ENCODE measurements around the gene NCK2. TPM values are rescaled to one million over a fixed set of nuclear protein-coding genes. Genes with fewer than 3 reads are reported as not detected.
A peak's percentile ranks its signal among the peaks of the same experiment; 100 is the strongest.

Gene NCK2
- total and polyA plus RNA-seq, 12 donors, result 18.5 to 45.1 (median 29.0) TPM

DNA sequence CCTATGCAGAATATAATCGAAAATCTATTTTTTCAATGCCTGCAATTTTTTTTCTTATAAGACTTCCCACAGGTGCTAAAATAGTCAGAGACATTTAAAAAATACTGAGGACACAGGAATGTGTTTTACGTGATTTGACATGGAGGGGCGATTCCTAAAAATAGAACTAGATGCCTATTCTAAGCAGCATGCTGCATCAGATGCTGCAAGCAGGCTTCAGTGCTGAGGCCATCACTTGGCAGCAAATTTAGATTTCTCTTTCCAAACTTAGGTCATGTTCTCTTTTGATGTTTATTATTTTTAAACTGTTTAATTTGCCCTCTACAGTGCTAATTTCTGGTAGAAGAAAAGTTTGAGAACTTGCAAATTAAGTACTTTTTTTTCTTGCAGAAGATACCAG lies 43.7 kb upstream of the NCK2 start:
- peak in 5 of 8 donors; percentile 38 to 80 (median 62) for ATAC-seq
- Histone ChIP-seq H3K27me3 (no peaks in the 10 kb centered on the region), H3K9me3 (peaks cover 0 to 10% (median 0%) of the 10 kb centered on the region in 11 donors), H3K4me1 (peaks cover 0 to 37% (median 21%) of the 10 kb centered on the region in 9 donors), H3K27ac (peak overlapping the region in 3 of 10 donors; percentile 19 to 38 (median 30)), H3K4me3 (no peak overlapping the region), H3K36me3 (no peaks in the 10 kb centered on the region)
- DNase-seq, result no peak
- WGBS, 2 donors, result 51 to 61% methylated on average over 3 of the region's 3 CpGs
- intact Hi-C loops (cut with DNase I), result no loop called here
- TF ChIP-seq, protein P1, sequence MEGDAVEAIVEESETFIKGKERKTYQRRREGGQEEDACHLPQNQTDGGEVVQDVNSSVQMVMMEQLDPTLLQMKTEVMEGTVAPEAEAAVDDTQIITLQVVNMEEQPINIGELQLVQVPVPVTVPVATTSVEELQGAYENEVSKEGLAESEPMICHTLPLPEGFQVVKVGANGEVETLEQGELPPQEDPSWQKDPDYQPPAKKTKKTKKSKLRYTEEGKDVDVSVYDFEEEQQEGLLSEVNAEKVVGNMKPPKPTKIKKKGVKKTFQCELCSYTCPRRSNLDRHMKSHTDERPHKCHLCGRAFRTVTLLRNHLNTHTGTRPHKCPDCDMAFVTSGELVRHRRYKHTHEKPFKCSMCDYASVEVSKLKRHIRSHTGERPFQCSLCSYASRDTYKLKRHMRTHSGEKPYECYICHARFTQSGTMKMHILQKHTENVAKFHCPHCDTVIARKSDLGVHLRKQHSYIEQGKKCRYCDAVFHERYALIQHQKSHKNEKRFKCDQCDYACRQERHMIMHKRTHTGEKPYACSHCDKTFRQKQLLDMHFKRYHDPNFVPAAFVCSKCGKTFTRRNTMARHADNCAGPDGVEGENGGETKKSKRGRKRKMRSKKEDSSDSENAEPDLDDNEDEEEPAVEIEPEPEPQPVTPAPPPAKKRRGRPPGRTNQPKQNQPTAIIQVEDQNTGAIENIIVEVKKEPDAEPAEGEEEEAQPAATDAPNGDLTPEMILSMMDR (IDR thresholded peaks at IDR 0.05), result no peak

DNA sequence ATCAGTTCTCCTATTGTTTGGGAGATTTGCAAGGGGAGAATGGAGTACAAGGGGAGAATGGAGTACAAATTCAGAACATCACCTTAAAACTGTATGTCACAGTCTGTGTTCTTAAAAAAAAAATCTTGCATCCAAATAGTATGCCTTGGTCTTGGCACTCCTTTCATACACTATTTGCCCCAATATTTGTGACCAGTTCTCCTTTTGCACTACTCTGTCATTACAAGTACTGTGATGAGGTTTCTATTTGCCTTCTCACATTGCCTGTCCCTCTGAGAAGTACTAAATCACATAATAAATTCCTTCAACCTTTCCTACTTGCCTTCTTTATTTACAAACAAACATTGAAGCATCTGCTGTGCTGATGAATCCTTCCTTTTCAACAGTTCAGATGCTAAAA lies 36.0 kb upstream of the NCK2 start:
- ATAC-seq, result no peak

DNA sequence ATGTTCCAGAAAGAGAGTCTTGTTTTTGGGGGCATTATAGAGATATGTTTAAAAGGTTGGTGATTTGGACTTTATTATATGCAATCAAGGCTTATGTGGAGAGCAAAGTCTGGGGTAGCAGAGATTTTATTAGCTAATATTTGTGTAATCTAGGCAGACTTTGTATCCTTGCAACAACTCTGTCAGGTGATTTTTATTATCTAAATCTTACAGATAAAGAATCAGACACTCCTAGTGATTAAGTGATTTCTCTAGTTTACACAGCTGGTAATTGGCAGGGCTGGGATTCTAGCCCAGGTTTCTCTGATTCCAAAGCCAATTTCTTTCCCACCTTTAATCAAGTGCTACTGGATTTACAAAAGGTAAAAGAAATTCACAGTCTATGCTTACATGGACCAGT lies 33.3 kb upstream of the NCK2 start:
- Histone ChIP-seq H3K4me3 (no peak overlapping the region), H3K4me1 (no peaks in the 10 kb centered on the region), H3K27ac (no peak overlapping the region), H3K27me3 (no peaks in the 10 kb centered on the region), H3K9me3 (no peaks in the 10 kb centered on the region), H3K36me3 (no peaks in the 10 kb centered on the region)
- TF ChIP-seq, protein P1 (IDR thresholded peaks at IDR 0.05), result no peak
- ATAC-seq (no peak), DNase-seq (no peak)
- intact Hi-C loops (cut with DNase I), result no loop called here

More for the DNA sequence above, 36.0 kb upstream of the NCK2 start:
- intact Hi-C loops (cut with DNase I), result no loop called here
- no peak for DNase-seq
- Histone ChIP-seq H3K27me3 (no peaks in the 10 kb centered on the region), H3K36me3 (no peaks in the 10 kb centered on the region), H3K27ac (no peak overlapping the region), H3K4me3 (no peak overlapping the region), H3K4me1 (no peaks in the 10 kb centered on the region), H3K9me3 (peaks cover 0 to 10% (median 0%) of the 10 kb centered on the region in 11 donors)
- TF ChIP-seq, protein P1 (IDR thresholded peaks at IDR 0.05), result no peak

DNA sequence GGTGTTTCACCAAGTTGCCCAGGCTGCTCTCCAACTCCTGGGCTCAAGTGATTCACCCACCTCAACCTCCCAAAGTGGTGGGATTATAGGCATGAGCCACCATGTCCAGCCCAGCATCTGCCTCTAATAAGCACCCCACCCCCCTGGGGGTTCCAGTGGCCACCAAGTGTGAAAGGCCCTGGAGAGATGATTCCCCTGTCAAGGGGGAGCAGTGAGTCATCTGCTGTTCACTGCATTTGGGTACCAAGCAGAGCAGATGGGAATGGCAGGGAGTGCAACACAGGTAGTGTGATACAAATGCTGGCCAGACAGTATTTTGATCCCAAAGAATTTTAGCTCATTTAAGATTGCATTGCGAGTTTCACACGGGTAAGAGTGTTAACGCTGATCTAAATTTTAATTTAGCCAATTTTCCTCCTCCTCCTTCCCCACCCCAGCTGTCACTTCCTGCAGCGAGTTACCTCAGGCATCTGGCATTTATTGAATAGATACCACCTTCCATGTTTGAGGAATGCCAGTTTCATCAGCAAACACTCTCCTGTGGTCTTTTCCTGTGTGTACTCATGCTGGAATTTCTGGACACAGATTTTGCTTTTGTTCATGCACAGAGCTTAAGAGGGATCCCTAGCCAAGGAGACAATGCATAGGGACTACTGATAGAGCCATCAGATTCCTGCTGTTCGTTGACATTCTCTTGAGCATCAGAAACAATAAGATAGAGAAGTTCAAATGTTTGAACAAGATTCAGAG lies 32.4 kb upstream of the NCK2 start:
- TF ChIP-seq, protein P1 (IDR thresholded peaks at IDR 0.05), result no peak
- H3K4me3 ChIP-seq, result no peak overlapping the region
- 63 to 66% methylated on average over 5 of the region's 5 CpGs for WGBS, 2 donors
- H3K27ac ChIP-seq, result no peak overlapping the region
- H3K4me1 ChIP-seq, result no peaks in the 10 kb centered on the region
- no peaks in the 10 kb centered on the region for H3K27me3 ChIP-seq
- ATAC-seq (no peak), DNase-seq (no peak)
- no peaks in the 10 kb centered on the region for H3K9me3 ChIP-seq
- H3K36me3 ChIP-seq, result no peaks in the 10 kb centered on the region
- intact Hi-C loops (cut with DNase I), result no loop called here

Data from heart right ventricle (tissue), 16 donors.